GM12878 (cell line): ENCODE data around the gene DNAJC15. TPM values are rescaled to one million over a fixed set of nuclear protein-coding genes. Genes with fewer than 3 reads are reported as not detected.

Source experiments
- ATAC-seq: fragments of 200-7000 bp; cut with Tn5 transposase; 3 replicates; pipeline ENCODE4 v1.9.1; 2020; ENCODE audit warnings: mild to moderate bottlenecking, moderate library complexity
- BruUV-seq: library from RNA; stranded (reverse); fragments of 400-500 nt; replicated peaks from 2 replicates; lab custom pipeline; 2021; lab: Mats Ljungman, UMichigan
- CTCF ChIA-PET: fragments of 300-600 bp; sonication (Branson Sonifier 250); formaldehyde crosslinking; extraction: SDS; loops from one replicate; lab custom pipeline; 2021; ENCODE audit warnings: inconsistent platforms; lab: Yijun Ruan, JAX
- POLR2A ChIA-PET: fragments of 350-600 bp; formaldehyde crosslinking; extraction: SDS; loops from one replicate; lab custom pipeline; 2021; ENCODE audit warnings: inconsistent platforms; lab: Charles Lee
- RAD21 ChIA-PET: fragments of 300-600 bp; sonication (Branson Sonifier 250); formaldehyde crosslinking; loops from one replicate; lab custom pipeline; 2023; ENCODE audit warnings: antibody characterized with exemption; ENCODE audit not compliant: unreplicated experiment; lab: Charles Lee
- SMC1A ChIA-PET: fragments of 300-600 bp; sonication (Branson Sonifier 250); formaldehyde crosslinking; loops from one replicate; lab custom pipeline; 2023; ENCODE audit not compliant: unreplicated experiment, uncharacterized antibody; lab: Charles Lee
- DNase-seq: peaks from one replicate; pipeline ENCODE4 v3.0.0-alpha.2; 2011; ENCODE audit warnings: low read depth, low spot score
- FAIRE-seq: peaks from 3 replicates; lab custom pipeline; 2011; peaks lifted over from hg19 to GRCh38; lab: Jason Lieb, UNC
- H2AFZ ChIP-seq: 2 replicates; pipeline ENCODE4 v1.6.0; 2011; ENCODE audit warnings: low read depth, low read length, control low read depth; ENCODE audit not compliant: control insufficient read depth
- H3K27ac ChIP-seq: 2 replicates; pipeline ENCODE4 v1.5.1; 2011; ENCODE audit warnings: control low read depth; ENCODE audit not compliant: control insufficient read depth, insufficient read depth
- H3K27me3 ChIP-seq, 2 experiments: replicated peaks in 1 of 2; 2 replicates each; pipeline versions ENCODE4 v1.6.0 to v1.6.1; 2011; ENCODE audit warnings: low read length in 1 of 2; ENCODE audit not compliant: control insufficient read depth in 2 of 2, insufficient read depth in 2 of 2
- H3K36me3 ChIP-seq, 2 experiments: 2 replicates each; pipeline ENCODE4 v1.5.1; 2011; ENCODE audit warnings: low read length in 1 of 2; ENCODE audit not compliant: control insufficient read depth in 2 of 2, insufficient read depth in 2 of 2
- H3K4me1 ChIP-seq: 2 replicates; pipeline ENCODE4 v1.6.1; 2011; ENCODE audit warnings: mild to moderate bottlenecking, low read length, moderate library complexity, mixed read lengths; ENCODE audit not compliant: control insufficient read depth, insufficient read depth
- H3K4me2 ChIP-seq: 2 replicates; pipeline ENCODE4 v1.6.0; 2011; ENCODE audit warnings: control low read depth; ENCODE audit not compliant: control insufficient read depth, insufficient read depth
- H3K4me3 ChIP-seq: fragments of 200-600 bp; sonication (generic); 2 replicates; pipeline ENCODE4 v1.5.1; 2016
- H3K79me2 ChIP-seq: 2 replicates; pipeline ENCODE4 v1.6.0; 2011; ENCODE audit warnings: low read length; ENCODE audit not compliant: control insufficient read depth, insufficient read depth
- H3K9ac ChIP-seq: 2 replicates; pipeline ENCODE4 v1.8.0; 2011; ENCODE audit warnings: low read length, control low read depth, mixed read lengths; ENCODE audit not compliant: control insufficient read depth, insufficient read depth
- H3K9me3 ChIP-seq: replicated peaks from 3 replicates; pipeline ENCODE4 v1.5.1; 2011; ENCODE audit warnings: mild to moderate bottlenecking, low read length; ENCODE audit not compliant: control insufficient read depth, insufficient read depth
- H4K20me1 ChIP-seq: 2 replicates; pipeline ENCODE4 v1.6.0; 2011; ENCODE audit not compliant: control insufficient read depth, insufficient read depth
- BRCA1 ChIP-seq: IDR thresholded peaks from 2 replicates; pipeline ENCODE4 v1.6.1; 2011; ENCODE audit warnings: low read depth, low read length, improper control_type of control experiment
- CHD1 ChIP-seq: IDR thresholded peaks from 2 replicates; pipeline ENCODE4 v1.6.1; 2012; ENCODE audit warnings: low read depth, low read length, improper control_type of control experiment
- CHD4 ChIP-seq: fragments of 200-600 bp; sonication (generic); IDR thresholded peaks from 2 replicates; pipeline ENCODE4 v1.6.1; 2016; ENCODE audit warnings: mild to moderate bottlenecking
- EED ChIP-seq: sonication (generic); IDR thresholded peaks from 2 replicates; pipeline ENCODE4 v1.6.1; 2016; ENCODE audit warnings: antibody characterized with exemption, low read depth
- EZH2 ChIP-seq: IDR thresholded peaks from 2 replicates; pipeline ENCODE4 v1.6.1; 2012; ENCODE audit warnings: low read depth, mild to moderate bottlenecking, control low read depth, inconsistent platforms, low read length, borderline replicate concordance; ENCODE audit not compliant: control insufficient read depth
- FOS ChIP-seq: IDR thresholded peaks from 3 replicates; pipeline ENCODE4 v1.6.1; 2011; ENCODE audit warnings: borderline replicate concordance; ENCODE audit not compliant: insufficient read length; ENCODE audit errors: extremely low read depth
- FOXM1 ChIP-seq: IDR thresholded peaks from 2 replicates; pipeline ENCODE4 v1.6.1; 2012; ENCODE audit warnings: low read depth, mild to moderate bottlenecking, inconsistent platforms, low read length, moderate library complexity
- MYB ChIP-seq: fragments of 150-350 bp; IDR thresholded peaks from 2 replicates; pipeline ENCODE4 v1.6.1; 2014; ENCODE audit warnings: mild to moderate bottlenecking, low read depth, low read length, borderline replicate concordance
- POLR2AphosphoS5 ChIP-seq: IDR thresholded peaks from 2 replicates; pipeline ENCODE4 v1.6.1; 2011; ENCODE audit warnings: mild to moderate bottlenecking, low read length, inconsistent platforms
- RELB ChIP-seq: fragments of 450-650 bp; IDR thresholded peaks from 2 replicates; pipeline ENCODE4 v1.6.1; 2017; ENCODE audit warnings: low read depth, mild to moderate bottlenecking, moderate library complexity
- RFX5 ChIP-seq: IDR thresholded peaks from 2 replicates; pipeline ENCODE4 v1.6.1; 2011; ENCODE audit warnings: low read depth, low read length, improper control_type of control experiment
- SPI1 ChIP-seq: IDR thresholded peaks from 2 replicates; pipeline ENCODE4 v1.6.1; 2011; ENCODE audit warnings: low read depth, mild to moderate bottlenecking, low read length, moderate library complexity, borderline replicate concordance; ENCODE audit not compliant: insufficient read depth
- STAT1 ChIP-seq: fragments of 450-650 bp; conservative IDR thresholded peaks from 2 replicates; pipeline ENCODE4 v1.6.1; 2014; ENCODE audit warnings: antibody characterized with exemption, mild to moderate bottlenecking
- STAT3 ChIP-seq: IDR thresholded peaks from 2 replicates; pipeline ENCODE4 v1.6.1; 2011; ENCODE audit warnings: low read depth, low read length, improper control_type of control experiment
- WGBS: methylation state at CpG from one replicate; pipeline ENCODE4 v1.1.6; 2016; ENCODE audit warnings: low lambda C conversion rate; ENCODE audit not compliant: insufficient replicate concordance, insufficient coverage; ENCODE audit errors: missing lambda C conversion rate; 5-methylcytosine and 5-hydroxymethylcytosine counted together
- in situ Hi-C: fragments of 300-500 bp; cut with MboI; formaldehyde crosslinking; loops from 9 replicates; pipeline ENCODE4 v1.14.3; 2018; ENCODE audit warnings: mixed read lengths
- intact Hi-C: fragments of 100-400 bp; cut with micrococcal nuclease; formaldehyde crosslinking; loops from one replicate; pipeline ENCODE4 v1.14.2; 2022; ENCODE audit not compliant: unreplicated experiment
- polyA plus RNA-seq, 11 experiments: library from polyadenylated mRNA; depleted of rRNA in 4 of 11; unstranded in 6 of 11; stranded (reverse) in 5 of 11; fragments of >200 nt; fragmentation: Nextera tagmentation in 4 of 11; fragmentation: Illumina TruSeq in 1 of 11; extraction: Ambion mirVana in 4 of 11; extraction: Trizol in 1 of 11; gene quantifications; 1 replicate in 1 of 11; 2 replicates in 10 of 11; pipeline versions ENCODE4 v1.2.1 to v1.2.3, GENCODE V29; 2011 to 2016; ENCODE audit warnings: inconsistent platforms in 2 of 11, missing spikeins in 2 of 11, low read depth in 1 of 11
- total RNA-seq, 4 experiments: library from RNA; depleted of rRNA in 3 of 4; stranded (reverse); fragments of >200 nt in 3 of 4; fragmentation: Illumina TruSeq in 1 of 4; extraction: Trizol in 1 of 4; gene quantifications; 2 replicates each; pipeline versions ENCODE4 v1.2.1 to v1.2.3, GENCODE V29; 2013 to 2021
- TF ChIP-seq, protein P1 (sequence below): IDR thresholded peaks from 2 replicates; pipeline ENCODE4 v1.6.1; 2012; ENCODE audit warnings: low read length, inconsistent platforms
- TF ChIP-seq, protein P2 (sequence below): IDR thresholded peaks from 2 replicates; pipeline ENCODE4 v1.6.1; 2011; ENCODE audit warnings: low read depth, low read length, improper control_type of control experiment, borderline replicate concordance

DNAJC15 gene
- total and polyA plus RNA-seq, 10 of the 15 experiments (the other 5 are each of a cell fraction or from before 2014, with no cell fraction given), result 13.1 to 104 (median 54.4) TPM

GRCh38 chr13:43095771-43096719 lies 72.7 kb downstream of the DNAJC15 start:
- SMC1A ChIA-PET, result interaction anchor here (0.7 to 5.5 kb wide), 17 partner anchors 11 to 219 kb away, joined by 3 to 45 read pairs (median 4); partner anchors contain the start of gene EPSTI1
- no TSS peak for BruUV-seq
- no peak for TF ChIP-seq EZH2
- TF ChIP-seq, protein P1, sequence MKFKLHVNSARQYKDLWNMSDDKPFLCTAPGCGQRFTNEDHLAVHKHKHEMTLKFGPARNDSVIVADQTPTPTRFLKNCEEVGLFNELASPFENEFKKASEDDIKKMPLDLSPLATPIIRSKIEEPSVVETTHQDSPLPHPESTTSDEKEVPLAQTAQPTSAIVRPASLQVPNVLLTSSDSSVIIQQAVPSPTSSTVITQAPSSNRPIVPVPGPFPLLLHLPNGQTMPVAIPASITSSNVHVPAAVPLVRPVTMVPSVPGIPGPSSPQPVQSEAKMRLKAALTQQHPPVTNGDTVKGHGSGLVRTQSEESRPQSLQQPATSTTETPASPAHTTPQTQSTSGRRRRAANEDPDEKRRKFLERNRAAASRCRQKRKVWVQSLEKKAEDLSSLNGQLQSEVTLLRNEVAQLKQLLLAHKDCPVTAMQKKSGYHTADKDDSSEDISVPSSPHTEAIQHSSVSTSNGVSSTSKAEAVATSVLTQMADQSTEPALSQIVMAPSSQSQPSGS, result no peak
- no peak for TF ChIP-seq FOXM1
- no peak for TF ChIP-seq STAT1
- TF ChIP-seq POLR2AphosphoS5, result no peak
- TF ChIP-seq RELB, result no peak
- TF ChIP-seq CHD1, result no peak
- no peak for TF ChIP-seq FOS
- no peak for TF ChIP-seq MYB
- no peak for TF ChIP-seq CHD4
- no peak for TF ChIP-seq STAT3
- no peak for TF ChIP-seq BRCA1
- TF ChIP-seq, protein P2, sequence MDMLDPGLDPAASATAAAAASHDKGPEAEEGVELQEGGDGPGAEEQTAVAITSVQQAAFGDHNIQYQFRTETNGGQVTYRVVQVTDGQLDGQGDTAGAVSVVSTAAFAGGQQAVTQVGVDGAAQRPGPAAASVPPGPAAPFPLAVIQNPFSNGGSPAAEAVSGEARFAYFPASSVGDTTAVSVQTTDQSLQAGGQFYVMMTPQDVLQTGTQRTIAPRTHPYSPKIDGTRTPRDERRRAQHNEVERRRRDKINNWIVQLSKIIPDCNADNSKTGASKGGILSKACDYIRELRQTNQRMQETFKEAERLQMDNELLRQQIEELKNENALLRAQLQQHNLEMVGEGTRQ, result no peak
- no peak for TF ChIP-seq EED
- no peak for TF ChIP-seq SPI1
- TF ChIP-seq RFX5, result no peak
- in situ Hi-C loops, result no loop called here
- Histone ChIP-seq H3K9me3 (no peaks in the 10 kb centered on the region), H2AFZ (no peak overlapping the region), H3K4me2 (no peak overlapping the region), H3K9ac (no peak overlapping the region), H4K20me1 (no peaks in the 10 kb centered on the region), H3K36me3 (no peaks in the 10 kb centered on the region; a peak in 2 of 4 replicates), H3K27me3 (no peaks in the 10 kb centered on the region), H3K4me3 (no peak overlapping the region), H3K79me2 (peaks cover 3% of the 10 kb centered on the region), H3K27ac (no peak overlapping the region), H3K4me1 (peaks cover 11% of the 10 kb centered on the region)
- FAIRE-seq (no peak), ATAC-seq (no peak), DNase-seq (no peak)
- CTCF ChIA-PET, result interaction anchor here (0.7 to 4.0 kb wide), 12 partner anchors 10 to 706 kb away, joined by 3 to 28 read pairs (median 4); partner anchors contain the start of gene DNAJC15
- RAD21 ChIA-PET, result interaction anchor here (0.9 to 3.0 kb wide), 9 partner anchors 8 to 220 kb away, joined by 3 to 12 read pairs (median 4); partner anchors contain the start of gene EPSTI1
- POLR2A ChIA-PET, result interaction anchor here (0.7 to 1.0 kb wide), 2 partner anchors 21 to 98 kb away, joined by 3 read pairs; no protein-coding TSS in a partner anchor
- 97% methylated on average over 2 of the region's 2 CpGs for WGBS
- intact Hi-C loops, result no loop called here
